Fibroblast of skin of right quadriceps (primary cell): ENCODE measurements around the gene EFR3B.
"Not testable (repeated sequence)": the region's sequence is repeated elsewhere in the genome, so short reads cannot be mapped to it uniquely, and the experiment has no call there.

Experiments
- DNase-seq: peaks from one replicate; pipeline ENCODE4 v3.0.0-alpha.2; 2013

Gene EFR3B

DNA sequence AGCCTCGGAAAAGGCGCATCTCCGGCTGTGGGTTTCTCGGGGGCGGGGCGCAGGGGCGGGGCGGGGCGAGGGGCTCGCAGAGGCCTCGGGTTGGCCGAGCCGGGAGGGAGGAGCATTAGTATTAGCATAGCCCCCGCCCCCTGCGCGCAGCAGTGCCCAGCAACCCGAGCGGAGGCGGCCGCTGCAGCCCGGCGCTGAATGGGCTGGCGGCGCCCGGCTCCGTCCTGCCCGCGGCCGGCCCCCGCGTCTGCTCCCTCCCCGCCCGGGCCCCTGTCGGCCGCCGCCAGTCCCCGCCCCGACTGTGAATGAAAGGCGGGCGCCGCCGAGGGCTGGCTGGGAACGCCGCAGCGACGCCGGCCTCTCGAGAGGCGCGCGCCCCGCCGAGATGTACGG is at the start of gene EFR3B:
Gene EFR3B (plus strand): TSS at position 149 of the 393 bp plus-strand sequence. CDS start 237 bp downstream, at position 386.
- peak; percentile 93 for DNase-seq

DNA sequence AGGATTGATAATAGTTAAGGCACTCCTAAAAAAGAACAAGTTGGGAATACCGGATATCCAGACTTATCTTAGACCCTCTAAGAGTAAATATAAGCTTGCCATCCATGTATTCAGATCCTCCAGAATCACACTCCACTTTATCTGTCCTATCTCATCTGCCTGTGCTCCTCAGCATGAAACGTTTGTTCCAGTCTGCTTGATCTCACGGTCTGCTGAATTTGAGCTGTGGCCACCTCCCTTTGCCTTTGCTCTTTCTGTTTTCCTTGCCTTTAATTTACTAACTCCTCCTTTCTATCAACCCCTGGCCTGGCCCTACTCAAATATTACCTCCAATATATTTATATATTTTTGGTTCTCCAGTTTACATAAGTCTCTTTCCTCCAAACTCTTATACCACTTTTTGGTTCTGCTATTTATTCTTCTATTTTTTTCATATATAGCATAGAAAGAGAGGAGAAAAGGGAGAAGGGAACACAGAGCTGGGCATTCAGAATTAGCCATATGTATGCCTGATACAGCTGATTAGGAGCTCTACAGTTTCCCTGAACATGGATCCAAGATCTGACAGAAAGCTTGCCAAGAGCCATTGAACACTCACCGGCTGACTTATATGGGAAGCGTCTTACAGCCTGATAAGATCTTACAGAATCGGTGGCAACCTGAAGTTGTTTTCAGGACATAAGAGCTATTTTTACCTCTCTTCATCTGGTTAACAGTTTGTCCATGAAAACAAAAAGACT is 48.3 kb upstream of the EFR3B start:
- no peak for DNase-seq

- no peak for DNase-seq
Measured at GRCh38 chr2:24994146-24994724, 47.6 kb upstream of the EFR3B start.

DNA sequence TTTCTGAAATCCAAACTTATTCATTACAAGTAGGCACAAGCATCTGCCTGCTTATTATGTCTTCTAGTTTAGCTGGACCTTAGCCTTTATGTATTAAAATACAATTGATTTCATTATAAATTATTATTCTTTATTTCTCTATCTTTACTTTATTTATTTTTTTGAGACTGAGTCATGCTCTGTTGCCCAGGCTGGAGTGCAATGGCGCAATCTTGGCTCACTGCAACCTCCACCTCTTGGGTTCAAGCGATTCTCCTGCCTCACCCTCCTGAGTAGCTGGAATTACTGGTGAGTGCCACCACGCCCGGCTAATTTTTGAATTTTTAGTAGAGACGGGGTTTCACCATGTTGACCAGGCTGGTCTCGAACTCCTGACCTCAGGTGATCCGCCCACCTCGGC is 42.8 kb upstream of the EFR3B start:
- not testable (repeated sequence) for DNase-seq

- DNase-seq, result no peak
Measured at GRCh38 chr2:25000036-25000435, 41.8 kb upstream of the EFR3B start.

- DNase-seq, result peak; percentile 39
Measured at GRCh38 chr2:25000503-25001324, 41.2 kb upstream of the EFR3B start.

- no peak for DNase-seq
Measured at GRCh38 chr2:25001325-25001637, 40.6 kb upstream of the EFR3B start.

- DNase-seq, result no peak
Measured at GRCh38 chr2:25002066-25002465, 39.8 kb upstream of the EFR3B start.

- no peak for DNase-seq
Measured at GRCh38 chr2:25009954-25010353, 31.9 kb upstream of the EFR3B start.

- DNase-seq, result not testable (repeated sequence)
Measured at GRCh38 chr2:25011342-25011741, 30.5 kb upstream of the EFR3B start.

DNA sequence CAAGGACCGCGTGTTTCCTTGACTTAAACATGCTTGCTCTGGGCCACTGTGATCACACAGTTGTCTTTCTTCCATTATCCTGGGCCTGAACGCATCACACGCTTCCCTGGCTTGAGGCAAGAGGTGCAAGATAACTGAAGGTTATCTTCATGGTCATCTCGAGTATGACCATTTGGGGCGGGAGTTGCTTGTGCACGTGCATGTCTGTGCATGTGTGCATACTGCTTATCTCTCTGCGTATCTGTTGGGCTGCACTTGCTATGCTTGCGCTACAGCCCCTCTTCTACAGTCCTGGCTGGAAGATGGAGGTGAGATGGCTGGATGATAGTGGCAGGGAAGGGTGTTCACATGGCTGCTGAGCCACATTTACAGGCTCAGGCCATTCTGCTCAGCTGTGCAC is 27.2 kb upstream of the EFR3B start:
- no peak for DNase-seq

DNA sequence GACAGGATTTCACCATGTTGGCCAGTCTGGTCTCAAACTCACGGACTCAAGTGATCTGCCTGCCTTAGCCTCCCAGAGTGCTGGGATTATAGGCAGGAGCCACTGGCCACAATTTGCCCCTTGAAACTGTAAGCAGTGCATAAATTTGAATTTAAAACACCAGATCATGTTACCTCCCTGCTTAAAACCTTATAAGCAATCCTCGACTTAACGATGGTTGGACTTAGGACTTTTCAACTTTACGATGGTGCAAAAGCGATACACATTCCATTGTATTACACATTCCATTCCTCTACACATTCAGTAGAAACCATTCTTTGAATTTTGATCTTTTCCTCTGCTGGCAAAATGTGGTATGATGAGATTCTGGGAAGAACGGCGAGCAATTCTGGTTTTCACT is 23.2 kb upstream of the EFR3B start:
- DNase-seq, result peak; percentile 28

- no peak for DNase-seq
Measured at GRCh38 chr2:25021791-25022362, 20.0 kb upstream of the EFR3B start.

GRCh38 chr2:25023333-25023732 is 18.5 kb upstream of the EFR3B start:
- DNase-seq, result no peak

GRCh38 chr2:25025229-25026007 is 16.5 kb upstream of the EFR3B start:
- DNase-seq, result no peak

GRCh38 chr2:25026008-25026530 is 15.8 kb upstream of the EFR3B start:
- DNase-seq, result no peak

DNA sequence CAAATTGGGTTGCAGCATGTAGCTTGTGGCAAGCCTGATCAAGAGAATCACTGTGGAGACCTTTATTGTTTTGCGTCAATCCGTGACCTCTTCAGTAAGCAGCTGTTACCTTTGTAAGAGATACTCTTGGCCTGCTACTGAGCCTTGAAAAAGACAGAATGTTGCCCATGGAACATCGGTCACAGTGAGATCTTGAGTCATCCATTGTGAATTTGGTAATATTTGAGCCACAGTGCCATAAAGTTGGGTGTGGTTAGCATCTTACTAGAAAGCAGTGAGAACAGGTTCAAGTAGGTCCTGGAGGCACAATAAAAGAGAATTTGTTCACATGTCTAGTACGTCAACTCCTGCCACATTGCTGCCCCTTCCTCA is 12.7 kb upstream of the EFR3B start:
- DNase-seq, result no peak

DNA sequence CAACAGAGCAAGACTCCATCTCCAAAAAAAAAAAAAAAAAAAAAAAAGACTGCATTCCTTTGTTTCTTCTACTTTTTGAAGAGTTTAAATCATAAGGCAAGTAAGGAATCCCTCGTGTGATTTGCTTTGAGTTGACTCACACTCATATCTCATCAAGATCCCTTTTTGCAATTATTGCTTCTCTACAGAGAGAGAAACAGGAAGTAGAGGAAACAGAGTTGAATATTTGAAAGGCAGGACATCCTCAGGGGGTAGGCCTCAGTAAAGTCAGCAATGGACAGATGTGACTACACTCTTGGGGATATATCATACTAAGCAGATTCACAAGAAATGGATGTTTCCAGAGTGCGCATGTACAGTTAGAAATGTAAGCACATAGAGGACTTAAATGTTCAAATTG is 11.2 kb upstream of the EFR3B start:
- peak; percentile 41 for DNase-seq

DNA sequence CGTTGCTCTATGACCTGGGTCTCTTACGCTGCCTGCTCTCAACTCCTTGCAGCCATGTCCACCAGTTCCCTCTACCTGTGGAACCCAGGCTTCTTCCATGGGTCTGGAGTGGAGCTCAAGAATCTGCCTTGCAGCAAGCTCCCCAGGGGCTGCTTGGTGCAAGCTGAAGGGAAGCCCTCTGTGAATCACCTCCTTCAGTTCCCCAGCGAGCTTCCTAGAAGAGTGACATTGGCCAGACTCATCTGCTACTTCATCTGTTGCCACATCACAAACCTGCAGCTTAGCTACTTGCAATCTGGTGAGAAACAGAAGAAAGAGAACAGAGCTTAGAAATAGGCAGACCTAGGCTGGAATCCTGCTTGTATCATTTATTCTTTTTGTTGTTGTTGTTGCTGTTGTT is 9.8 kb upstream of the EFR3B start:
- peak; percentile 28 for DNase-seq

DNA sequence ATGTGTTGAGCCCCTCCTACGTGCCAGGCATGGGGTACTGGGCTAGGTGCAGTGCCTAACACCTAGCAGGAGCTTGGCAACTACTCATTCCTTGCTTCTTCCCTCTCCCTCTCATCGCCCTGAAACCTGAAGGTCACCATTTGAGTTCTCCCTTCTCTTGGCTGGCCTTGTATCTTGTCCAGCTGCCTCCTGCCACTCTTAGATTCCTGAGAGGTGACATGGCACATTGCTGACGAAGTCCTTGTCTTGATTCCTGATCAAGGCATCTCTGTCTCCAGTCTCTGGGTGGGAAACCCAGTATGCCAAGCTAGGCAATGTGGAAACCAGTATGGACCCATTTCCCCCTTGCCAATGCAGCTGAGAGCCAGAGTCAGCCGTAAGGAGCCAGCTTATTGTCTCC is 9.0 kb upstream of the EFR3B start:
- no peak for DNase-seq

DNA sequence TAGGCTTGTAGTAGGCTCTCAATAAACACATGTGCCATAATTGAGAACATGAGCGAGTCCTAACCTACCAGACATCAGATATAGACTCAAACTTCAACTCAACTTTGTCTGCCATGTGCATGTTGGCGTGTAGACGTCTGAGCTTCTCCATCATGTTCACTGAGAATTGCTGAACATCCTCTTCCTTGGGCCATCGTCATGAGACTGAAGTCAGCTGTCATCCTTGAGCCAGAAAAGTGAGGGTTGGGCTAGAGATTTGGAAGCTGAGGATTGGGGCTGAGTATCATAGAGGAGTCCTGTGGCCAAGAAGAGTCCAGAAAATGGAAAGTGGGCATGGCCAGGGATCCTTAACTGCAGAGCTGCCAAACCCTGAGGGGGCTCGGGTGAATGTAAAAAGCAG is 7.8 kb upstream of the EFR3B start:
- DNase-seq, result no peak

DNA sequence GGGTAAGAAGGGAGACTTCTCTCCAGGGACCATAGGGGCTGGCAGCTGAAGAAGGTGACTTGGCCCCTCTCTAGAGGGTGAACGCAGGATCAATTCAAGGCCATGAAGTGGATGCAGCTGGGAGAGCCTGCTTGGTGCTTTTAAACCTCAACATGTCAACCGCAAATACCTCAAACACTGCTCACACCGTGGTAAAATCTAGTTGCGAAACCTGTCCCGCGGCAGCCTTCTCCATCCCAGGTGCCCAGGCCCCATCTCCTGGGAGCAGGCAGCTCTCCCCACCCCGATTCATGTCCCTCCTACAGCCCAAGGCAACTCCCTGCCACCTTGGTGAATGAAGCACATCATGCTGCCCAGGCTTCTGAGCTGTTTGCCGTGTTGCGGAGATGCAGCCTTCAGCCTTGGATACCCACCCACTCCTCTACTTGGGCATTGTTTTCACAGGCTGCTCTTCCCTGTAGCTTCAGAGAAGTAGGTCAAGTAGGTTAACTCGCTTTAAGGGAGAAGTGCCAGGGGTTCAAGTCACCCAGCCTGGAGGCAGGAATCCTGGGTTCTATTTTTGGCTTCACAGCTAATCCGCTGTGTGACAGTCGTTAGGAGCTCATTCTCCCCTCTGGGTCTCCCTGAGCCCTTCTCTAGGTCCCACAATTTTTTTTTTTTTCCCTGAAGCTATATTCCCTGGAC is 6.2 kb upstream of the EFR3B start:
- DNase-seq, result no peak
